A549 (cell line): Measurements from ENCODE around the gene HOXB8.

Experiments used
- CHD2 ChIP-seq: fragments of 150-350 bp; IDR thresholded peaks from 2 replicates; pipeline ENCODE4 v1.6.1; 2014; ENCODE audit warnings: low read length; ENCODE audit not compliant: partially characterized antibody
- CTCF ChIP-seq: fragments of >200 bp; sonication (Bioruptor Twin); formaldehyde crosslinking; IDR thresholded peaks from 3 replicates; pipeline ENCODE4 v1.5.1; 2016
- ESRRA ChIP-seq: fragments of 150-350 bp; IDR thresholded peaks from 2 replicates; pipeline ENCODE4 v1.6.1; 2014; ENCODE audit warnings: mild to moderate bottlenecking, low read length, borderline replicate concordance
- GATA3 ChIP-seq: IDR thresholded peaks from 2 replicates; pipeline ENCODE4 v1.6.1; 2012; ENCODE audit warnings: borderline replicate concordance
- HOXB13 ChIP-seq: fragments of 250-450 bp; sonication (Bioruptor Pico); IDR thresholded peaks from 2 replicates; pipeline ENCODE4 v1.5.0; 2020; ENCODE audit warnings: low read depth, mild to moderate bottlenecking, moderate library complexity
- KDM5A ChIP-seq: fragments of 200-600 bp; sonication (generic); IDR thresholded peaks from 2 replicates; pipeline ENCODE4 v1.6.1; 2016; ENCODE audit warnings: antibody characterized with exemption, mild to moderate bottlenecking
- POLR2A ChIP-seq: IDR thresholded peaks from 2 replicates; pipeline ENCODE4 v1.6.1; 2012; ENCODE audit warnings: mild to moderate bottlenecking, low read length
- RCOR1 ChIP-seq: fragments of 150-350 bp; IDR thresholded peaks from 2 replicates; pipeline ENCODE4 v1.6.1; 2014; ENCODE audit warnings: antibody characterized with exemption, low read length, low read depth
- RFX5 ChIP-seq: fragments of 450-650 bp; IDR thresholded peaks from 2 replicates; pipeline ENCODE4 v1.7.1; 2014; ENCODE audit warnings: antibody characterized with exemption, mild to moderate bottlenecking, moderate library complexity
- USF2 ChIP-seq: fragments of 450-650 bp; IDR thresholded peaks from 2 replicates; pipeline ENCODE4 v1.6.1; 2014; ENCODE audit warnings: antibody characterized with exemption

- TF ChIP-seq GATA3 (no peak), USF2 (no peak), CTCF (no peak), KDM5A (no peak), ESRRA (no peak), POLR2A (no peak), RFX5 (no peak), CHD2 (no peak), HOXB13 (no peak), RCOR1 (no peak)
Measured at GRCh38 chr17:48597528-48597777, 17.6 kb downstream of the HOXB8 start.
